GM19452 (cell line): ENCODE measurements around the gene NRGN.

ENCODE experiments used
- ATAC-seq: cut with Tn5 transposase; IDR thresholded peaks from one replicate; pipeline ENCODE4 v1.9.1; 2021; ENCODE audit not compliant: unreplicated experiment

Gene NRGN

GRCh38 chr11:124739479-124740276, at the start of gene NRGN:
NRGN (plus strand) TSS chr11:124739942; CDS start chr11:124740085, 143 bp downstream.
- peak; percentile 97 for ATAC-seq

GRCh38 chr11:124693142-124693541, 46.6 kb upstream of the NRGN start:
- no peak for ATAC-seq

DNA sequence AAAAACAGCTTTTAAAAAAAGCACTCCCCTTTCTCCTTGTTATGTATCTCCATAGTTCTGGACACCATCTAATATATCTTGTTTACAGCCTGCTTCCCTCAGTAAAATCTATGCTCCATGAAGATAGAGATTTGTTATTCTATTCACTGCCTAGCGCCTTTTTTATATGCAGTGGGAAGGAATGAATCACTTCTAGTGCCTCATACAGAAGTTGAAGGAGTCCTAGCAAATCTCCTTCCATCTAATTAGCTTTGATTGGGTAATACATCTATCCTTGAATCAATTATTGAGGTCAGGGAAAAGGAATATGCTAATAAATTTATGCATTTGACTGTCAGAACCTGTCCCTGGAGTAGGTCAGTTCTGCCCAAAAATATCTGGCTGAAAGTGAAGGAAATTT, 40.2 kb upstream of the NRGN start:
- no peak for ATAC-seq

- no peak for ATAC-seq
Observed at GRCh38 chr11:124700028-124700427, 39.7 kb upstream of the NRGN start.

- no peak for ATAC-seq
Observed at GRCh38 chr11:124707829-124708228, 31.9 kb upstream of the NRGN start.

- ATAC-seq: no peak
Observed at GRCh38 chr11:124712392-124712791, 27.4 kb upstream of the NRGN start.

- ATAC-seq: no peak
Observed at GRCh38 chr11:124716591-124716990, 23.2 kb upstream of the NRGN start.

DNA sequence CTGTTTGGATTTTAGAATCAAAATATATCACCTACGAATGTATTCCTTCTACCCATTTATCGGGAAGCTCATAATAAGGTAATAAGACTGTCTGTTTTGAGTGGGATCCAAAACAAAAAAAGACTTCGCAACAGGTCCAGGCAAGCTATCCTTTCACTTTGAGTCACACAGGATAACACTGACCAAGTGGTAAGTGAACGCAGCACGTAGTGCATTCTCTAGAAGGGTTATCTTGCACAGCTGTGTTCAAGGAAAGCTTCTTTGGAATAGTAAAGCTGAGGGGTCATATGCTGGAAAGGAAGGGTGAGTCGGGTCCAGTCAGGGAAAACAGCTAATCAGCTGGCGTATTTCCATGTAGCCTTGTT, 22.3 kb upstream of the NRGN start:
- no peak for ATAC-seq

GRCh38 chr11:124717786-124718651, 21.7 kb upstream of the NRGN start:
- peak; percentile 45 for ATAC-seq

DNA sequence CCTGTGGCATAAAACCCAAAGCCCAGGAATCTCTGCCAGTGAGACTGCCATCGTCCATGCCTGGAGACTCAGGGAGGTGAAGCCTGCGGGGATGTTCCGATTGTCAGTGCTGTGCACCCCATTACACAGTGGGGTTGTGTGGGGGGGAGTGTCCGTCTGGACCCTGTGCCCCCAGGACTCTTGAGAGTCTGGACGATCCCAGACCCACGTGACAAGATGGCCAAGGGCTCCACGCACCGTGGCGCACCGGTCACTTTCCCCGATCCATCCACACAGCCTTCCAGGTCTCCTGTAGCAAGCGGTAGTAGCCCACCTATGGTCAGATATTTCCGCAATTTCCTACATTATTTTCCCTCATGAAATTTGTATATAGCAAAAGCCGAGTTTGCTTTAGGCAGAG, 20.9 kb upstream of the NRGN start:
- no peak for ATAC-seq

DNA sequence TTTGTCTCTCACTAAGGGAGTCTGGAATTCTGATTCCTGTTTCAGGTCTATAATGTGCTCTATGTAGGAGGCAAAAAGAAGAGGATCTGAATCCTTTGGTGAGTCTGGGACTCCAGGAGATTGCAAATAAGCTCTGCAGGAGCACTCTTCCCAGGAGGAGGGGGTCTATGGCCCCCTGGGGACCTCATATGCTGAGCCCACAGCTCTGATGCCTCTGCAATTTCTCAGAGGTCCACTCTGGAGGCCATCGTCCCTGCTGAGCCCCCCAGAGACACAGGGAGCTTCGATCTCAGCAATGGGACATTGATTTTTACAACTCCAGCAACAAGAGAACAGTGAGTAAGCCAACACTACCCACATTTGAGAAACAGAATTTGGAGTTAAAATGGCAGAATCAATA, 20.2 kb upstream of the NRGN start:
- ATAC-seq: no peak

DNA sequence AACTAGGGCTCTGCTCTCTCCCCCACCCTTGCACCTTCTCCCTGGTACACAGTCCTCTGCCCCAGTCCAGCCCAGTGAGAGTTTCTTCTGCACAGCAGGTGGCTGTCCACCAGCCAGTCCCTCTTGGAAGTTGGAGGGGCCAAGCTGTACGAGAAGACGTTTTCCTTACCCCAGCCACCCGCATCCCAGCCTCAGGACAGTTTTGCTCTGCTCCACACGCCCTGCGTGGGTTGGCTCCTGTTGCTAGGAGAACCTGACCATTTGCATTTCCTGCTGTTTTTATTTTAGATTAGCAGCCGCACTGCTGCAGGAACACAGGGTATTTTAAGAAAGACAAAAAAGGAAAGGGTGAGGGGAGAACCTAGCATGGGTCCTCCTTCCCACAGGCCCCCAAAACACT, 17.6 kb upstream of the NRGN start:
- no peak for ATAC-seq

DNA sequence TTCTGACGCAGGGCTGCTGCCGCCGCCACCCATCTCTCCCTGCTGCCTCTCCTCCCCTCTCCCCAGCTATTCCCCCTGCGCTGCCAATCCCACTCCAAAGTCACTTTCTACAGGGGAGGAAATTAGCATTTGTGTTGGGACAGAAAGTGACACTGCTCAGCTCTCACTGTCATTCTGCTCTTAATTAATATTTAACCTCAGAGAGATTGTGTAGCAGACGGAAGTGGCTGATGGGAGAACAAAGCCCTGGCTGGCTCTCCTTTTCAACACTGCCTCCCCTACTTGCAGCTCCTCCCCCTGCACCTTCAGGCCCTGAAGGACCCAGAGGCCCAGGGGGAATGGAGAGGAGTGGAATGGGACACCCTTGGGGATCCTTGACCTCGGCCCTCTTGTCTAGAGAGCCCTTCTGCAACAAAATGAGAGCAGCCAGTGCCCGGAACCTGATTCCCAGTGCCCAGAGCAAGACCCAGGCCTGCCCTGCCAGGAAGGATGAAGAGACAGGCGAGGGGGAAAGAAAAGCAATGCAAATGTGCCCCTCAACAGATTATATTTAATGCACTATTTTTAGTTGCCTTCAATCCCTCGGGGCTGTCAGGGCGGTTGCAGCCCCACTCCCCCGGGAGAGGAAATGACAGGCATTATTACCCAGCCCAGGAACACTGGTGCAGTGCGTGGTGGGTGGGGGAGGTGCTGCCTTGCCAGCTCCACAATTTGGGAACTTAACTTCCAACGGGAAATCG, 14.6 kb upstream of the NRGN start:
- ATAC-seq: peak; percentile 98

GRCh38 chr11:124725719-124726105, 14.0 kb upstream of the NRGN start:
- ATAC-seq: peak; percentile 10

DNA sequence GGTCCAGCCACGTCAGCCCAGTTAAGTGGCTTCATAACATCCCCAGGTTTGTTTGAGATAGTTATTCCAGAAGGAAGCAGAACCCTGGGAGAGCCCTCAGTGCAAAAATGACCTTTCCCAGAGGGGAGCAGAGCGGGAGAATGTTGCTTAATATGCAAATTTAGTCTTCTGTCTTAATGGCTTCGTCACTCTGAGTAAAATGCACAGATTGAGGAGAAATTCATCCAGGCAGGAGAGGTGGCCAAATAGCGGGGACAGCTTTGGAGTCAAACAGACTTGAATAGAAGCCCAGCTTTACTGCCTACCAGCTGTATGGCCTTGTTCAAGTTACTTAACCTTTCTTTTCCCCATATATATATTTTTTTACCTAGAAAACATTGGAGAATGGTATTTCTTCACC, 12.3 kb upstream of the NRGN start:
- no peak for ATAC-seq

DNA sequence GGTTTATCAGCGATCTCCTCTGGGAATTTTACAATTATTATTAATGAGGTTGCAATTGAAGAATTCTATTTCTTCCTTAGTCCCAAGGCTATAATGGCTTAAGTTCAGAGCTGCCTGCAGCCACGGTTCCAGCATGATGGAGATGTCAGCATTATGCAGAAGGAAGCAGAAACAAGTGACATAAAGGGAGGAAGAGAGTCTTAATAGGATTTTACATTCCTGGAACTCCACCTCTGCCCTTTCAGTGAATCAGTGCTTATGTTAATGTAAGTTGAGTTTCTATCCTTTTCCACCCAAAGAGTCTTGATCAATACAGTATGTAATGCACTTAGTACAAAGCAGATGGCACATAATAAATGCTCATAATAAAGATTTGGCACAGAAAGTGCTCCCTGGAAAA, 11.6 kb upstream of the NRGN start:
- ATAC-seq: no peak

- ATAC-seq: no peak
Observed at GRCh38 chr11:124729571-124729970, 10.2 kb upstream of the NRGN start.

DNA sequence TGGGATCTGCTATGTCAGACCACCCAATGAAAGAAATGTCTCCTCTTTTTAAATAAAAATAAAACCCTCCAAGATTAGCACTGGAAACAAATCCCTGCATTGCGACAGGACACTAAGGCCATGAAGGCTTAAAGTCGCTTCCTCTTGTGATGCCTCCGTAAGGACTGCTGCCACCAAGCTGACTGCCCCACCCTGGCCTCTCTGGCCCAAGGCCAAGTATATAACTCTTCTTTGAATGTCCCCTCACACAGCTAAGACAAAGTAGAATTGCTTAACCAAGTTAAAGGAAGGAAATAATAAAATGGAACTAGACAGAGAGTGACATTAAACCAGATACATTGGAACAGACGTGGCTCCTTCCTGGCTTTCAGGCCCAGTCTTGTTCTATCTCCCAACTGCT, 7.5 kb upstream of the NRGN start:
- no peak for ATAC-seq

DNA sequence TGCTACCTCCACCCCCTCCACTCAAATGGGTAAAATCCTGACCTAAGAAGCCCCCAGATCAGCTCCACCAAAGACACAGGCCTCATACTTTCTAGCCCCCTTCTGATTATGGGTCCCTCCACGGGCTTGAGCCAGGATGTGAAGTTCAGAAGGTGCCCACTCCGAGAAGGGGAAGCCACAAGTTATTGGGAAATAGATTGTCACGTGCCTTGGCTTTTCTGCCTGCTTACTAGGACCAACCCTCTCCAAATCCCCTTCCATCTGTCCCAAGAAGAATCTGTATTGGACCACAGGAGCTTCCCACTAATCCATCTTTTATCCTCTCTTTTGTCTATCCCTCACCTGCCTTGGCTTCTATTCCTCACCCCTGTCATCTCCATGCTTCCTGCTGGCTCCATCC, 3.0 kb upstream of the NRGN start:
- no peak for ATAC-seq

DNA sequence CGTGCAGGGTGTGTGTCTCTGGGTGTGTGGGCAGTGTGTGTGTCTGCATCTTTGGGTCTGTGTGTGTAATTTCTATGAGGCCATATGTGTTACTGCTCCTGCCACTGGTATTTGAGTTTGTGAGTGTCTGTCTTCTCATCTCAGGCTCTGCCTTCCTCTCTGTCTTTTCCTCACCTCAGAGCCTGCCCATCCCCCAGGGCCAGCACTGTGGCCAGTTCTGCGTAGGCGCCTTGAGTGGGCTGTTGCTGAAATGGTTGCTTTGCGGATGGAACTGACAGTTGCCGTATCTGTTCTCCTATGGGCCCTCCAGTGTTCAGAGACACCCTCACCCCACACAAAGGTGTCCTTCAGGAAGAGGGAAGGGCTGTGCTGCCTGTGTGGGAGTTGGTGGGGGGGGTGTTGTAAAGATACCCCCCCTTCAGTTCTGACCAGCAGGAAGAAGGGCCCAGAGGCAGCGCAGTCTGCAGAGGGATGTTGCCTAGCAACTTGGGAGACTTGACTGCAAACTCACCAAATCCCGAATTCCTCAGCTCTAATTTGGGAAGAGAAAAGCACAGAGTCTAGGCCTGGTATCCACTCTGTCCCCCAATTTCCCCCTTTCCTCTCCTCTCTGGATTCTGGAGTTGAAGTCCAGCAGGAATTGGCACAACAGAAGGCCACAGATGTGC, 2.0 kb upstream of the NRGN start:
- no peak for ATAC-seq
